DOHH2 (cell line): ENCODE results near the gene IGSF3.

Experiments used
- EZH2phosphoT487 ChIP-seq: fragments of 200-600 bp; sonication (generic); IDR thresholded peaks from 2 replicates; pipeline ENCODE4 v1.6.1; 2017; ENCODE audit warnings: borderline replicate concordance, mild to moderate bottlenecking, antibody characterized with exemption, low read length, moderate library complexity, mixed read lengths
- TF ChIP-seq, protein P1 (sequence below): fragments of 200-600 bp; sonication (generic); IDR thresholded peaks from one replicate; pipeline ENCODE4 v1.5.1; 2014; ENCODE audit warnings: antibody characterized with exemption, mild to moderate bottlenecking, low read depth, low read length; ENCODE audit not compliant: poor library complexity, severe bottlenecking

GRCh38 chr1:116565222-116565621, 102.3 kb downstream of the IGSF3 start:
- TF ChIP-seq, protein P1, sequence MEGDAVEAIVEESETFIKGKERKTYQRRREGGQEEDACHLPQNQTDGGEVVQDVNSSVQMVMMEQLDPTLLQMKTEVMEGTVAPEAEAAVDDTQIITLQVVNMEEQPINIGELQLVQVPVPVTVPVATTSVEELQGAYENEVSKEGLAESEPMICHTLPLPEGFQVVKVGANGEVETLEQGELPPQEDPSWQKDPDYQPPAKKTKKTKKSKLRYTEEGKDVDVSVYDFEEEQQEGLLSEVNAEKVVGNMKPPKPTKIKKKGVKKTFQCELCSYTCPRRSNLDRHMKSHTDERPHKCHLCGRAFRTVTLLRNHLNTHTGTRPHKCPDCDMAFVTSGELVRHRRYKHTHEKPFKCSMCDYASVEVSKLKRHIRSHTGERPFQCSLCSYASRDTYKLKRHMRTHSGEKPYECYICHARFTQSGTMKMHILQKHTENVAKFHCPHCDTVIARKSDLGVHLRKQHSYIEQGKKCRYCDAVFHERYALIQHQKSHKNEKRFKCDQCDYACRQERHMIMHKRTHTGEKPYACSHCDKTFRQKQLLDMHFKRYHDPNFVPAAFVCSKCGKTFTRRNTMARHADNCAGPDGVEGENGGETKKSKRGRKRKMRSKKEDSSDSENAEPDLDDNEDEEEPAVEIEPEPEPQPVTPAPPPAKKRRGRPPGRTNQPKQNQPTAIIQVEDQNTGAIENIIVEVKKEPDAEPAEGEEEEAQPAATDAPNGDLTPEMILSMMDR: no peak
- TF ChIP-seq EZH2phosphoT487: no peak
